ENCODE measurements around the gene GDPD1.
"Not testable (repeated sequence)": the region's sequence is repeated elsewhere in the genome, so short reads cannot be mapped to it uniquely, and the experiment has no call there.

The GDPD1 gene

GRCh38 chr17:59275618-59276017, 55.3 kb downstream of the GDPD1 start:
- in situ Hi-C loops (cut with MboI; ENCODE audit: low sequenced_read_pairs, unreplicated experiment), result no loop called here
- DNase-seq (ENCODE audit: low spot score), result no peak
- TF ChIP-seq CTCF (IDR thresholded peaks at IDR 0.05; ENCODE audit: borderline replicate concordance, control extremely low read depth, extremely low read depth, insufficient read depth, missing control alignments), result no peak

- in situ Hi-C loops (cut with MboI; ENCODE audit: low sequenced_read_pairs, unreplicated experiment), result no loop called here
- no peak for TF ChIP-seq CTCF (IDR thresholded peaks at IDR 0.05; ENCODE audit: borderline replicate concordance, control extremely low read depth, extremely low read depth, insufficient read depth, missing control alignments)
- DNase-seq (ENCODE audit: low spot score), result peak; percentile 78
Measured at GRCh38 chr17:59277031-59277430, 56.7 kb downstream of the GDPD1 start.

GRCh38 chr17:59278406-59278805, 58.1 kb downstream of the GDPD1 start:
- in situ Hi-C loops (cut with MboI; ENCODE audit: low sequenced_read_pairs, unreplicated experiment), result no loop called here
- no peak for TF ChIP-seq CTCF (IDR thresholded peaks at IDR 0.05; ENCODE audit: borderline replicate concordance, control extremely low read depth, extremely low read depth, insufficient read depth, missing control alignments)
- no peak for DNase-seq (ENCODE audit: low spot score)

- in situ Hi-C loops (cut with MboI; ENCODE audit: low sequenced_read_pairs, unreplicated experiment), result no loop called here
- no peak for DNase-seq (ENCODE audit: low spot score)
- TF ChIP-seq CTCF (IDR thresholded peaks at IDR 0.05; ENCODE audit: borderline replicate concordance, control extremely low read depth, extremely low read depth, insufficient read depth, missing control alignments), result no peak
Measured at GRCh38 chr17:59284317-59284716, 64.0 kb downstream of the GDPD1 start.

GRCh38 chr17:59287452-59287851, 67.1 kb downstream of the GDPD1 start:
- no peak for TF ChIP-seq CTCF (IDR thresholded peaks at IDR 0.05; ENCODE audit: borderline replicate concordance, control extremely low read depth, extremely low read depth, insufficient read depth, missing control alignments)
- in situ Hi-C loops (cut with MboI; ENCODE audit: low sequenced_read_pairs, unreplicated experiment), result no loop called here
- no peak for DNase-seq (ENCODE audit: low spot score)

- in situ Hi-C loops (cut with MboI; ENCODE audit: low sequenced_read_pairs, unreplicated experiment), result no loop called here
- no peak for TF ChIP-seq CTCF (IDR thresholded peaks at IDR 0.05; ENCODE audit: borderline replicate concordance, control extremely low read depth, extremely low read depth, insufficient read depth, missing control alignments)
- DNase-seq (ENCODE audit: low spot score), result no peak
Measured at GRCh38 chr17:59287891-59288290, 67.6 kb downstream of the GDPD1 start.

- in situ Hi-C loops (cut with MboI; ENCODE audit: low sequenced_read_pairs, unreplicated experiment), result no loop called here
- no peak for TF ChIP-seq CTCF (IDR thresholded peaks at IDR 0.05; ENCODE audit: borderline replicate concordance, control extremely low read depth, extremely low read depth, insufficient read depth, missing control alignments)
- DNase-seq (ENCODE audit: low spot score), result no peak
Measured at GRCh38 chr17:59289981-59290301, 69.6 kb downstream of the GDPD1 start.

- in situ Hi-C loops (cut with MboI; ENCODE audit: low sequenced_read_pairs, unreplicated experiment); DNase-seq (ENCODE audit: low spot score): not testable (repeated sequence)
Measured at GRCh38 chr17:59290302-59290998, 70.1 kb downstream of the GDPD1 start.
